Epithelial cell of esophagus (primary cell): Measurements from ENCODE around the gene GDF10.
A peak's percentile ranks its signal among the peaks of the same experiment; 100 is the strongest.

Source experiments
- DNase-seq: peaks from one replicate; pipeline ENCODE4 v3.0.0; 2010; ENCODE audit warnings: low read depth
- H3K4me3 ChIP-seq: 2 replicates; pipeline ENCODE4 v1.5.1; 2011; ENCODE audit warnings: mild to moderate bottlenecking, low read length, control low read depth
- TF ChIP-seq, protein P1 (sequence below): IDR thresholded peaks from 2 replicates; pipeline ENCODE4 v1.5.1; 2011; ENCODE audit warnings: low read depth, mild to moderate bottlenecking, low read length, control low read depth, inconsistent platforms; ENCODE audit not compliant: insufficient read depth; ENCODE audit errors: missing control alignments

GDF10 gene

DNA sequence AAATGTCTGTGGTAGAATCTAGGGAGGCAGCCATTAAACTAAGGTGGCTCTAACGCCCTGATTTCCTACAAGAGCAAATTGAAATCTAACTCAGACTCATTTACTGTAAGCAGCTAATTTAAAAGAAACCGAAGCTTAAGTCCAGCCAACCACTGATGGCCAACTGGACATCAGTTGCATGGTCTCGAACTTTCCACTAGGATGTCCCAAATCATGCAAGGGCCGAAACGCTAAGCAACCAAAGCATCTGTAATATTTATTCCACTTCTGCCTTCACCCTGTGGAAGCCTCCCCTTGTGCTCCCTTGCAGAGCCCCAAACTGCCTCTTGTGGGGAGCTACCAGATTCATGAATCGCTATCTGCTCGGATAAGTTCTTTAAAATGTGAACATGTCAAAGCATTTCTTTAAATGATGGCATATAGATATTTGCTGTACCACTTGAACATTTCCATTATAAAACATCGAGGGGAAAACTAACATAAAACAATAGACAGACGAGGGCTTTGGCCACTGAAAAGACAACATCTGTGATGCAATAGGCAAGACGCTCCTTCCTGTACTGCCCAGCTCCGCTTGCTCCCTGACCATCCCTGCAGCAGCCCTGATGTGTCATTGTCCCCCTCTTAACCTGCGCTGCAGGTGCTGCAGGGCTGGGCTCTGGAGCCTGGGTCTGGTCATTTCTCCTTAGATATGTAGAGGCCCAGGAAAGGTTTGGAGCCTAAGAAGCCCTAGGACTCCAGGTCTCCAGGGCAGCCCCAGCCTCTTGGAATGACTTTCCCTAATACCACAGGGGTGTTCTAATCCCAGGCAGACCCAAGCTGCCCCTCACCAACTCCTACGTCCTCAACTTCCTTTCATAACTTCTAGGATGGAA, 45.2 kb downstream of the GDF10 start:
- DNase-seq = no peak
- no peak overlapping the region for H3K4me3 ChIP-seq
- TF ChIP-seq, protein P1, sequence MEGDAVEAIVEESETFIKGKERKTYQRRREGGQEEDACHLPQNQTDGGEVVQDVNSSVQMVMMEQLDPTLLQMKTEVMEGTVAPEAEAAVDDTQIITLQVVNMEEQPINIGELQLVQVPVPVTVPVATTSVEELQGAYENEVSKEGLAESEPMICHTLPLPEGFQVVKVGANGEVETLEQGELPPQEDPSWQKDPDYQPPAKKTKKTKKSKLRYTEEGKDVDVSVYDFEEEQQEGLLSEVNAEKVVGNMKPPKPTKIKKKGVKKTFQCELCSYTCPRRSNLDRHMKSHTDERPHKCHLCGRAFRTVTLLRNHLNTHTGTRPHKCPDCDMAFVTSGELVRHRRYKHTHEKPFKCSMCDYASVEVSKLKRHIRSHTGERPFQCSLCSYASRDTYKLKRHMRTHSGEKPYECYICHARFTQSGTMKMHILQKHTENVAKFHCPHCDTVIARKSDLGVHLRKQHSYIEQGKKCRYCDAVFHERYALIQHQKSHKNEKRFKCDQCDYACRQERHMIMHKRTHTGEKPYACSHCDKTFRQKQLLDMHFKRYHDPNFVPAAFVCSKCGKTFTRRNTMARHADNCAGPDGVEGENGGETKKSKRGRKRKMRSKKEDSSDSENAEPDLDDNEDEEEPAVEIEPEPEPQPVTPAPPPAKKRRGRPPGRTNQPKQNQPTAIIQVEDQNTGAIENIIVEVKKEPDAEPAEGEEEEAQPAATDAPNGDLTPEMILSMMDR = no peak

DNA sequence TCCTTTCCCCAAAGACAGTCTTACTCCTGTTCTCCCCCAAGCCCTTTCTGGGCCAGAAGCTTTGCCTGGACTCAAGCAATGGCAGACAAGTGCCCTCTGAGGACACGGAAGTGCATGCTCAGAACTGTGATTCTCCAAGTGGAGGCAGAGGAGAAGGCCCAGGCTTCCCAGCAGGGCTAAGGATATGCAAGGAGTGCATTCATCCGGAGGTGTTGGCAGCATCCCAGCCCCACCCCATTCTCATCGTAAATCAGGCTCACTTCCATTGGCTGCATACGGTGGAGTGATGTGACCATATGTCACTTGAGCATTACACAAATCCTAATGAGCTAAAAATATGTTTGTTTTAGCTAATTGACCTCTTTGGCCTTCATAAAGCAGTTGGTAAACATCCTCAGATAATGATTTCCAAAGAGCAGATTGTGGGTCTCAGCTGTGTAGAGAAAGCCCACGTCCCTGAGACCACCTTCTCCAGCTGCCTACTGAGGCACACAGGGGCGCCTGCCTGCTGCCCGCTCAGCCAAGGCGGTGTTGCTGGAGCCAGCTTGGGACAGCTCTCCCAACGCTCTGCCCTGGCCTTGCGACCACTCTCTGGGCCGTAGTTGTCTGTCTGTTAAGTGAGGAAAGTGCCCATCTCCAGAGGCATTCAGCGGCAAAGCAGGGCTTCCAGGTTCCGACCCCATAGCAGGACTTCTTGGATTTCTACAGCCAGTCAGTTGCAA, 46.7 kb downstream of the GDF10 start:
- peak; percentile 16 for DNase-seq

DNA sequence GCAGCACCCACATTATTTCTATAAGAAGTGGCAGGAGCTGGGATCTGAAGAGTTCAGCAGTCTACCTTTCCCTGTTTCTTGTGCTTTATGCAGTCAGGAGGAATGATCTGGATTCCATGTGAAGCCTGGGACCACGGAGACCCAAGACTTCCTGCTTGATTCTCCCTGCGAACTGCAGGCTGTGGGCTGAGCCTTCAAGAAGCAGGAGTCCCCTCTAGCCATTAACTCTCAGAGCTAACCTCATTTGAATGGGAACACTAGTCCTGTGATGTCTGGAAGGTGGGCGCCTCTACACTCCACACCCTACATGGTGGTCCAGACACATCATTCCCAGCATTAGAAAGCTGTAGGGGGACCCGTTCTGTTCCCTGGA, 47.3 kb downstream of the GDF10 start:
- no peak for DNase-seq
- TF ChIP-seq, protein P1 = no peak
- H3K4me3 ChIP-seq = no peak overlapping the region

More for the DNA sequence above, 46.7 kb downstream of the GDF10 start:
- H3K4me3 ChIP-seq = no peak overlapping the region
- TF ChIP-seq, protein P1 = no peak

DNA sequence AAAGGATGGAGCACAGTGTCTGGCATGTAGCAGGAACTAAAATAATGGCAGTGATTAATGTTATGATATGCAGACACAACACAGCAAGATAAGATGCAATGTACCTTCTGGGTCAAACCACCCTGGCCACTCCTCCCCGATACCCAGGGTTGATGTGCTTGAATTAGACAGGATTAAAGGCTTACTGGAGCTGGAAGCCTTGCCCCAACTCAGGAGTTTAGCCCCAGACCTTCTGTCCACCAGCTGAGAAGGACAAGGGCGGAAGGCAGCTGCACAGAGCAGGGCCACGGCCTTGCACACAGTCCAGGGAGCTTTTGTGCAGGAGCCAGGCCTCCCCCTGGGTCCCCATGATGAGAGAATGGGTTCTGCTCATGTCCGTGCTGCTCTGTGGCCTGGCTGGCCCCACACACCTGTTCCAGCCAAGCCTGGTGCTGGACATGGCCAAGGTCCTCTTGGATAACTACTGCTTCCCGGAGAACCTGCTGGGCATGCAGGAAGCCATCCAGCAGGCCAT, 48.2 kb downstream of the GDF10 start, which contains the start of gene RBP3:
Gene RBP3 (plus strand): TSS at position 226 of the 514 bp plus-strand sequence. CDS start 122 bp downstream, at position 348.
- no peak within 1 kb of the TSS for H3K4me3 ChIP-seq
- no peak for DNase-seq
- TF ChIP-seq, protein P1 = no peak

DNA sequence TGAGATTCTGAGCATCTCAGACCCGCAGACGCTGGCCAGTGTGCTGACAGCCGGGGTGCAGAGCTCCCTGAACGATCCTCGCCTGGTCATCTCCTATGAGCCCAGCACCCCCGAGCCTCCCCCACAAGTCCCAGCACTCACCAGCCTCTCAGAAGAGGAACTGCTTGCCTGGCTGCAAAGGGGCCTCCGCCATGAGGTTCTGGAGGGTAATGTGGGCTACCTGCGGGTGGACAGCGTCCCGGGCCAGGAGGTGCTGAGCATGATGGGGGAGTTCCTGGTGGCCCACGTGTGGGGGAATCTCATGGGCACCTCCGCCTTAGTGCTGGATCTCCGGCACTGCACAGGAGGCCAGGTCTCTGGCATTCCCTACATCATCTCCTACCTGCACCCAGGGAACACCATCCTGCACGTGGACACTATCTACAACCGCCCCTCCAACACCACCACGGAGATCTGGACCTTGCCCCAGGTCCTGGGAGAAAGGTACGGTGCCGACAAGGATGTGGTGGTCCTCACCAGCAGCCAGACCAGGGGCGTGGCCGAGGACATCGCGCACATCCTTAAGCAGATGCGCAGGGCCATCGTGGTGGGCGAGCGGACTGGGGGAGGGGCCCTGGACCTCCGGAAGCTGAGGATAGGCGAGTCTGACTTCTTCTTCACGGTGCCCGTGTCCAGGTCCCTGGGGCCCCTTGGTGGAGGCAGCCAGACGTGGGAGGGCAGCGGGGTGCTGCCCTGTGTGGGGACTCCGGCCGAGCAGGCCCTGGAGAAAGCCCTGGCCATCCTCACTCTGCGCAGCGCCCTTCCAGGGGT, 48.9 kb downstream of the GDF10 start:
- no peak overlapping the region for H3K4me3 ChIP-seq
- TF ChIP-seq, protein P1 = no peak
- no peak for DNase-seq

DNA sequence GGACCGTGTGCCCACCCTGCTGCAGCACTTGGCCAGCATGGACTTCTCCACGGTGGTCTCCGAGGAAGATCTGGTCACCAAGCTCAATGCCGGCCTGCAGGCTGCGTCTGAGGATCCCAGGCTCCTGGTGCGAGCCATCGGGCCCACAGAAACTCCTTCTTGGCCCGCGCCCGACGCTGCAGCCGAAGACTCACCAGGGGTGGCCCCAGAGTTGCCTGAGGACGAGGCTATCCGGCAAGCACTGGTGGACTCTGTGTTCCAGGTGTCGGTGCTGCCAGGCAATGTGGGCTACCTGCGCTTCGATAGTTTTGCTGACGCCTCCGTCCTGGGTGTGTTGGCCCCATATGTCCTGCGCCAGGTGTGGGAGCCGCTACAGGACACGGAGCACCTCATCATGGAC, 49.5 kb downstream of the GDF10 start:
- no peak for DNase-seq
- TF ChIP-seq, protein P1 = no peak
- H3K4me3 ChIP-seq = no peak overlapping the region
